ENCODE measurements around the gene INTS11.

- TF ChIP-seq POLR2AphosphoS5 (IDR thresholded peaks at IDR 0.05; ENCODE audit: low read depth, low read length), result no peak
- no peak for TF ChIP-seq PAX5 (IDR thresholded peaks at IDR 0.05; ENCODE audit: insufficient read depth, low read length, severe bottlenecking)
Measured at GRCh38 chr1:1322952-1323351, 1.5 kb downstream of the INTS11 start.

Measured in GM12891 (cell line).